Endothelial cell of umbilical vein (primary cell): ENCODE results near the gene EDEM2. TPM values are rescaled to one million over a fixed set of nuclear protein-coding genes. Genes with fewer than 3 reads are reported as not detected.

Experiments
- BruUV-seq: library from RNA; stranded (reverse); fragments of 400-500 nt; replicated peaks from 2 replicates; lab custom pipeline; 2021; lab: Mats Ljungman, UMichigan
- CTCF ChIA-PET: fragments of 300-600, 350-600 bp; sonication (Branson Sonifier 250); formaldehyde crosslinking; loops from one replicate; lab custom pipeline; 2021; ENCODE audit warnings: antibody characterized with exemption, inconsistent platforms; lab: Charles Lee
- POLR2A ChIA-PET: fragments of 300-600, 350-600 bp; sonication (Branson Sonifier 250); formaldehyde crosslinking; loops from one replicate; lab custom pipeline; 2021; ENCODE audit warnings: antibody characterized with exemption, inconsistent platforms; lab: Charles Lee
- DNase-seq: peaks from one replicate; pipeline ENCODE4 v3.0.0-alpha.2; 2011; ENCODE audit warnings: low read depth, low spot score
- FAIRE-seq: peaks from 2 replicates; lab custom pipeline; 2011; peaks lifted over from hg19 to GRCh38; lab: Jason Lieb, UNC
- H2AFZ ChIP-seq: 2 replicates; pipeline ENCODE4 v1.6.0; 2012; ENCODE audit warnings: low read depth, low read length, control low read depth, inconsistent platforms
- H3K27ac ChIP-seq: 2 replicates; pipeline ENCODE4 v1.5.1; 2011; ENCODE audit warnings: low read depth, mild to moderate bottlenecking, control low read depth, low read length, moderate library complexity; ENCODE audit not compliant: insufficient read depth
- H3K27me3 ChIP-seq, 2 experiments: 2 replicates each; pipeline versions ENCODE4 v1.6.0 to v1.6.1; 2011; ENCODE audit warnings: low read length in 2 of 2, mixed read lengths in 1 of 2; ENCODE audit not compliant: control insufficient read depth in 2 of 2, insufficient read depth in 2 of 2
- H3K36me3 ChIP-seq, 2 experiments: 2 replicates in 1 of 2; 3 replicates in 1 of 2; pipeline ENCODE4 v1.5.1; 2011; ENCODE audit warnings: low read length in 2 of 2, mild to moderate bottlenecking in 1 of 2, moderate library complexity in 1 of 2; ENCODE audit not compliant: control insufficient read depth in 2 of 2, insufficient read depth in 2 of 2; ENCODE audit errors: extremely low read depth in 1 of 2
- H3K4me1 ChIP-seq: 3 replicates; pipeline ENCODE4 v1.5.1; 2011; ENCODE audit warnings: mild to moderate bottlenecking, low read length; ENCODE audit not compliant: control insufficient read depth, insufficient read depth; ENCODE audit errors: extremely low read depth
- H3K4me2 ChIP-seq: 2 replicates; pipeline ENCODE4 v1.6.1; 2011; ENCODE audit warnings: low read length, control low read depth, mixed read lengths; ENCODE audit not compliant: insufficient read depth
- H3K4me3 ChIP-seq, 3 experiments: fragments of 200-600 bp in 1 of 3; sonication (generic), shearing (Covaris generic) in 1 of 3; replicated peaks in 1 of 3; 2 replicates each; pipeline ENCODE4 v1.5.1; 2011 to 2016; ENCODE audit warnings: control low read depth in 3 of 3, low read length in 3 of 3, mild to moderate bottlenecking in 2 of 3, inconsistent platforms in 1 of 3, low read depth in 1 of 3, moderate library complexity in 1 of 3; ENCODE audit not compliant: insufficient read depth in 1 of 3
- H3K79me2 ChIP-seq: 2 replicates; pipeline ENCODE4 v1.6.0; 2012; ENCODE audit warnings: low read length, inconsistent platforms; ENCODE audit not compliant: control insufficient read depth, insufficient read depth
- H3K9ac ChIP-seq: replicated peaks from 2 replicates; pipeline ENCODE3; 2011; ENCODE audit warnings: low read length, control low read depth; ENCODE audit not compliant: insufficient read depth; ENCODE audit errors: extremely low read depth
- H3K9me1 ChIP-seq: replicated peaks from 3 replicates; pipeline ENCODE4 v1.6.0; 2011; ENCODE audit warnings: mild to moderate bottlenecking, low read length; ENCODE audit not compliant: control insufficient read depth, insufficient read depth; ENCODE audit errors: extremely low read depth
- H3K9me3 ChIP-seq: replicated peaks from 2 replicates; pipeline ENCODE4 v1.5.1; 2012; ENCODE audit warnings: low read length, inconsistent platforms; ENCODE audit not compliant: control insufficient read depth, insufficient read depth
- H4K20me1 ChIP-seq: replicated peaks from 2 replicates; pipeline ENCODE3; 2011; ENCODE audit warnings: mild to moderate bottlenecking, low read length; ENCODE audit not compliant: control insufficient read depth, insufficient read depth; ENCODE audit errors: extremely low read depth
- EZH2 ChIP-seq: IDR thresholded peaks from 2 replicates; pipeline ENCODE4 v1.6.1; 2012; ENCODE audit warnings: borderline replicate concordance, low read depth, mild to moderate bottlenecking, moderate library complexity, low read length, inconsistent platforms; ENCODE audit not compliant: severe bottlenecking
- FOS ChIP-seq: IDR thresholded peaks from 2 replicates; pipeline ENCODE4 v1.6.1; 2011; ENCODE audit warnings: mild to moderate bottlenecking, low read length, moderate library complexity, borderline replicate concordance; ENCODE audit not compliant: insufficient read depth
- GATA2 ChIP-seq: IDR thresholded peaks from 2 replicates; pipeline ENCODE4 v1.7.0; 2011; ENCODE audit warnings: low read depth, mild to moderate bottlenecking, moderate library complexity, mixed read lengths, low read length; ENCODE audit not compliant: insufficient read length, insufficient read depth
- JUN ChIP-seq: IDR thresholded peaks from 2 replicates; pipeline ENCODE4 v1.6.1; 2011; ENCODE audit warnings: borderline replicate concordance, low read depth; ENCODE audit not compliant: insufficient read length, insufficient read depth
- MAX ChIP-seq: IDR thresholded peaks from 2 replicates; pipeline ENCODE4 v1.6.1; 2011; ENCODE audit not compliant: insufficient read depth, insufficient read length
- MYC ChIP-seq: IDR thresholded peaks from one replicate; pipeline ENCODE4 v1.6.1; 2011; ENCODE audit warnings: mild to moderate bottlenecking, low read depth, low read length
- POLR2A ChIP-seq: IDR thresholded peaks from 2 replicates; pipeline ENCODE4 v1.6.1; 2012; ENCODE audit warnings: low read depth, mild to moderate bottlenecking, control low read depth, low read length
- POLR2AphosphoS5 ChIP-seq: IDR thresholded peaks from 2 replicates; pipeline ENCODE4 v1.6.1; 2012; ENCODE audit warnings: low read depth, mild to moderate bottlenecking, control low read depth, low read length, moderate library complexity; ENCODE audit not compliant: insufficient read depth
- dilution Hi-C: fragments of 300-500 bp; cut with MboI; formaldehyde crosslinking; loops from one replicate; pipeline ENCODE4 v1.15.0; 2019; ENCODE audit warnings: low sequenced_read_pairs; ENCODE audit not compliant: extremely low pct_ligation_motif_present
- intact Hi-C: fragments of 100-400 bp; cut with micrococcal nuclease; formaldehyde crosslinking; loops from one replicate; pipeline ENCODE4 v1.10.0; 2022
- polyA plus RNA-seq, 4 experiments: library from polyadenylated mRNA; depleted of rRNA in 3 of 4; stranded (reverse) in 3 of 4; unstranded in 1 of 4; fragments of >200 nt; gene quantifications; 2 replicates each; pipeline versions ENCODE4 v1.2.1 to v1.2.3, GENCODE V29; 2011 to 2012; ENCODE audit warnings: missing spikeins in 1 of 4
- total RNA-seq: library from RNA; stranded (reverse); gene quantifications from 2 replicates; pipeline ENCODE4 v1.2.3, GENCODE V29; 2021
- TF ChIP-seq, protein P1 (sequence below), 2 donors: IDR thresholded peaks; 1 replicate in 1 of 2; 2 replicates in 1 of 2; pipeline ENCODE4 v1.5.1; 2011; ENCODE audit warnings: low read length in 2 of 2, mild to moderate bottlenecking in 2 of 2, moderate library complexity in 2 of 2, control low read depth in 1 of 2, inconsistent platforms in 1 of 2, low read depth in 1 of 2; ENCODE audit not compliant: insufficient read depth in 1 of 2; ENCODE audit errors: extremely low read depth in 1 of 2

The EDEM2 gene
- total and polyA plus RNA-seq, 2 donors (not counting 3 experiments of a cell fraction or from before 2014, with no cell fraction given) = 29.1 to 39.5 TPM

DNA sequence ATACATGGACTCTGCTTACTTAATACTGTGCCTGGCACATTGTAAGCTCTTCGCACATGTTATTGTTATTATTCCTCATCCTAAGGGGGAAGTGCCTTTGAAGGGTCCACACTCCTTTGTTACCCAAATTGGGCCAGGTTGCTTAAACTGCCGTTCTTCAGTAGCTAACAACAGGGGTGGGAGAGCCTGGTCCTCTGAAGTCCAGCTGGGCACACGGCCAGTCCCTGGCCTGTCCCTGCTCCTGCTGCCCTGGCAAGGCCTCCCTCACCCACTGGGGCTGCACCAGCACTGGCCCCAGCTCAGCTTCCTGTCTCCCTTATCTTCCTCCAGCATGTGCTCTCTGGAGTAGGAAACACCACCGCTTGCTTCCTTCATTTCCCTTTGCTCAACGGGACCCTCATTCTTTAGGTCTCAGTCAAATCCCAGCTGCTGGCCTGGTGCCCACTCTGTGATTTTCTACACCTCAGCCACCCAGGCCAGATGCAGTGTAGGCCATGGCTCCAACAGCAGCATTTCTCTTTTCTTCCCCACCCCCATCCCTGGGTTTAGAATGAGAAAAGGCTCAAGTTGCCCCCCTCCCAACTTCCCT lies 19.2 kb upstream of the EDEM2 start:
- no TSS peak for BruUV-seq
- DNase-seq = peak; percentile 99
- POLR2A ChIA-PET = interaction anchor here (0.9 to 3.2 kb wide), 2 partner anchors 20 to 297 kb away, joined by 7 to 18 read pairs; partner anchors contain the start of gene EDEM2

More for the DNA sequence above, 19.2 kb upstream of the EDEM2 start:
- dilution Hi-C loops = no loop called here
- Histone ChIP-seq H3K9me3 (no peaks in the 10 kb centered on the region), H3K36me3 (no peaks in the 10 kb centered on the region), H4K20me1 (no peaks in the 10 kb centered on the region), H3K9me1 (no peaks in the 10 kb centered on the region), H3K4me3 (no peak overlapping the region), H3K4me1 (peaks cover 27% of the 10 kb centered on the region), H3K27me3 (no peaks in the 10 kb centered on the region), H2AFZ (peak overlapping the region; percentile 26), H3K9ac (peak overlapping the region; percentile 22), H3K79me2 (no peaks in the 10 kb centered on the region), H3K4me2 (peak overlapping the region; percentile 23), H3K27ac (peak overlapping the region; percentile 59)
- CTCF ChIA-PET = interaction anchor here (0.5 to 3.9 kb wide), 9 partner anchors 20 to 207 kb away, joined by 3 to 79 read pairs (median 5); partner anchors contain the start of gene EDEM2
- intact Hi-C loops = loop anchor here (1.0 to 2.0 kb wide), 2 partner anchors 19 to 74 kb away; partner anchors contain the start of genes EDEM2 and TRPC4AP
- peak; percentile 92 for FAIRE-seq
- TF ChIP-seq FOS (peak; percentile 54), JUN (peak; percentile 44), GATA2 (peak; percentile 99), MAX (peak; percentile 63), EZH2 (no peak), MYC (peak; percentile 51), POLR2A (peak; percentile 88), POLR2AphosphoS5 (peak; percentile 99)
- TF ChIP-seq, protein P1, sequence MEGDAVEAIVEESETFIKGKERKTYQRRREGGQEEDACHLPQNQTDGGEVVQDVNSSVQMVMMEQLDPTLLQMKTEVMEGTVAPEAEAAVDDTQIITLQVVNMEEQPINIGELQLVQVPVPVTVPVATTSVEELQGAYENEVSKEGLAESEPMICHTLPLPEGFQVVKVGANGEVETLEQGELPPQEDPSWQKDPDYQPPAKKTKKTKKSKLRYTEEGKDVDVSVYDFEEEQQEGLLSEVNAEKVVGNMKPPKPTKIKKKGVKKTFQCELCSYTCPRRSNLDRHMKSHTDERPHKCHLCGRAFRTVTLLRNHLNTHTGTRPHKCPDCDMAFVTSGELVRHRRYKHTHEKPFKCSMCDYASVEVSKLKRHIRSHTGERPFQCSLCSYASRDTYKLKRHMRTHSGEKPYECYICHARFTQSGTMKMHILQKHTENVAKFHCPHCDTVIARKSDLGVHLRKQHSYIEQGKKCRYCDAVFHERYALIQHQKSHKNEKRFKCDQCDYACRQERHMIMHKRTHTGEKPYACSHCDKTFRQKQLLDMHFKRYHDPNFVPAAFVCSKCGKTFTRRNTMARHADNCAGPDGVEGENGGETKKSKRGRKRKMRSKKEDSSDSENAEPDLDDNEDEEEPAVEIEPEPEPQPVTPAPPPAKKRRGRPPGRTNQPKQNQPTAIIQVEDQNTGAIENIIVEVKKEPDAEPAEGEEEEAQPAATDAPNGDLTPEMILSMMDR (IDR thresholded peaks at IDR 0.05; ENCODE audit: extremely low read depth in 1 of 2, insufficient read depth in 1 of 2, low read depth in 1 of 2, low read length in 2 of 2) = no peak
